ENCODE measurements around the gene PAGE1. TPM values are rescaled to one million over a fixed set of nuclear protein-coding genes. Genes with fewer than 3 reads are reported as not detected.
"Not testable (repeated sequence)": the region's sequence is repeated elsewhere in the genome, so short reads cannot be mapped to it uniquely, and the experiment has no call there.

PAGE1 gene
- not detected for polyA plus RNA-seq
- long read RNA-seq, donor 1, result 0 reads
- long read RNA-seq, donor 2, result 0 reads
- long read RNA-seq, donor 3, result 0 reads
- long read RNA-seq, donor 4, result 0 reads
- long read RNA-seq, donor 5, result 0 reads
- long read RNA-seq, donor 6, result 0 reads
- long read RNA-seq, donor 7, result 0 reads
- long read RNA-seq, donor 8, result 0 reads
- long read RNA-seq, donor 9, result 0 reads
- long read RNA-seq, donor 10, result 0 reads
- long read RNA-seq, donor 11, result 0 reads

GRCh38 chrX:49695276-49696180, at the start of gene PAGE1:
Gene PAGE1 (minus strand): TSS chrX:49695984. CDS start chrX:49694770, 1,214 bp downstream.
- DNase-seq, result no peak
- no CpG with 5 or more reads among the region's 38 CpGs for WGBS (ENCODE audit: insufficient coverage, low lambda C conversion rate)
- Histone ChIP-seq H3K9me3 (ENCODE audit: control insufficient read depth, low read depth, low read length) (peaks cover 4% of the 10 kb centered on the region), H3K27ac (ENCODE audit: low read length) (no peak within 1 kb of the TSS), H3K27me3 (ENCODE audit: control insufficient read depth, insufficient read depth, low read length) (no peaks in the 10 kb centered on the region), H3K4me3 (ENCODE audit: low read length) (no peak within 1 kb of the TSS), H3K36me3 (ENCODE audit: control insufficient read depth, insufficient read depth, low read length) (no peaks in the 10 kb centered on the region), H3K4me1 (ENCODE audit: control insufficient read depth, insufficient read depth, low read length) (no peaks in the 10 kb centered on the region)

DNA sequence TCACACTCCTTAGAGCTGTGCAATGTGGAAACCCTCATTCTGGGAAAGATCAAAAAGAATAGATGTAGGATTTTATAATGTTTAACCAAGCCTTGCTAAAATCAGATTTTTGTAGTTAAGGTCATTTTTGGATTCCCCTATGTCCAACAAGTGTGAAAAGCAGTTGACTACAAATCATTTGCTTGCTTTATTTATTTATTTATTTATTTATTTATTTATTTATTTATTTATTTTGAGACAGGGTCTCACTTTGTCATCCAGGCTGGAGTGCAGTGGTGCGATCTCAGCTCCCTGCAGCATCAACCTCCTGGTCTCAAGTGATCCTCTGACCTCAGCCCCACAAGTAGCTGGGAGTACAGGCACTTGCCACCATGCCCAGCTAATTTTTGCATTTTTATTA, 45.7 kb upstream of the PAGE1 start:
- no CpG with 5 or more reads among the region's 1 CpG for WGBS (ENCODE audit: insufficient coverage, low lambda C conversion rate)
- H3K27ac ChIP-seq (ENCODE audit: low read length); H3K4me3 ChIP-seq (ENCODE audit: low read length); H3K27me3 ChIP-seq (ENCODE audit: control insufficient read depth, insufficient read depth, low read length); DNase-seq; H3K4me1 ChIP-seq (ENCODE audit: control insufficient read depth, insufficient read depth, low read length); H3K9me3 ChIP-seq (ENCODE audit: control insufficient read depth, low read depth, low read length); H3K36me3 ChIP-seq (ENCODE audit: control insufficient read depth, insufficient read depth, low read length): not testable (repeated sequence)

- Histone ChIP-seq H3K27ac (ENCODE audit: low read length) (no peak overlapping the region), H3K4me1 (ENCODE audit: control insufficient read depth, insufficient read depth, low read length) (no peaks in the 10 kb centered on the region), H3K27me3 (ENCODE audit: control insufficient read depth, insufficient read depth, low read length) (no peaks in the 10 kb centered on the region), H3K36me3 (ENCODE audit: control insufficient read depth, insufficient read depth, low read length) (no peaks in the 10 kb centered on the region), H3K4me3 (ENCODE audit: low read length) (no peak overlapping the region), H3K9me3 (ENCODE audit: control insufficient read depth, low read depth, low read length) (no peaks in the 10 kb centered on the region)
- no CpG with 5 or more reads among the region's 9 CpGs for WGBS (ENCODE audit: insufficient coverage, low lambda C conversion rate)
- DNase-seq, result no peak
Measured at GRCh38 chrX:49727847-49728246, 32.1 kb upstream of the PAGE1 start.

- no peaks in the 10 kb centered on the region for H3K4me1 ChIP-seq (ENCODE audit: control insufficient read depth, insufficient read depth, low read length)
- no peak overlapping the region for H3K4me3 ChIP-seq (ENCODE audit: low read length)
- no peaks in the 10 kb centered on the region for H3K9me3 ChIP-seq (ENCODE audit: control insufficient read depth, low read depth, low read length)
- WGBS (ENCODE audit: insufficient coverage, low lambda C conversion rate), result no CpG with 5 or more reads among the region's 5 CpGs
- no peaks in the 10 kb centered on the region for H3K36me3 ChIP-seq (ENCODE audit: control insufficient read depth, insufficient read depth, low read length)
- no peaks in the 10 kb centered on the region for H3K27me3 ChIP-seq (ENCODE audit: control insufficient read depth, insufficient read depth, low read length)
- no peak for DNase-seq
- no peak overlapping the region for H3K27ac ChIP-seq (ENCODE audit: low read length)
Measured at GRCh38 chrX:49726966-49727365, 31.2 kb upstream of the PAGE1 start.

GRCh38 chrX:49725923-49726904, 30.4 kb upstream of the PAGE1 start:
- DNase-seq, result no peak
- no peaks in the 10 kb centered on the region for H3K36me3 ChIP-seq (ENCODE audit: control insufficient read depth, insufficient read depth, low read length)
- H3K27ac ChIP-seq (ENCODE audit: low read length), result no peak overlapping the region
- no CpG with 5 or more reads among the region's 12 CpGs for WGBS (ENCODE audit: insufficient coverage, low lambda C conversion rate)
- no peaks in the 10 kb centered on the region for H3K27me3 ChIP-seq (ENCODE audit: control insufficient read depth, insufficient read depth, low read length)
- H3K9me3 ChIP-seq (ENCODE audit: control insufficient read depth, low read depth, low read length), result no peaks in the 10 kb centered on the region
- no peak overlapping the region for H3K4me3 ChIP-seq (ENCODE audit: low read length)
- H3K4me1 ChIP-seq (ENCODE audit: control insufficient read depth, insufficient read depth, low read length), result no peaks in the 10 kb centered on the region

GRCh38 chrX:49725401-49725800, 29.6 kb upstream of the PAGE1 start:
- Histone ChIP-seq H3K27me3 (ENCODE audit: control insufficient read depth, insufficient read depth, low read length) (no peaks in the 10 kb centered on the region), H3K27ac (ENCODE audit: low read length) (no peak overlapping the region), H3K9me3 (ENCODE audit: control insufficient read depth, low read depth, low read length) (no peaks in the 10 kb centered on the region), H3K36me3 (ENCODE audit: control insufficient read depth, insufficient read depth, low read length) (no peaks in the 10 kb centered on the region), H3K4me3 (ENCODE audit: low read length) (no peak overlapping the region), H3K4me1 (ENCODE audit: control insufficient read depth, insufficient read depth, low read length) (no peaks in the 10 kb centered on the region)
- DNase-seq, result no peak
- no CpG with 5 or more reads among the region's 3 CpGs for WGBS (ENCODE audit: insufficient coverage, low lambda C conversion rate)

DNA sequence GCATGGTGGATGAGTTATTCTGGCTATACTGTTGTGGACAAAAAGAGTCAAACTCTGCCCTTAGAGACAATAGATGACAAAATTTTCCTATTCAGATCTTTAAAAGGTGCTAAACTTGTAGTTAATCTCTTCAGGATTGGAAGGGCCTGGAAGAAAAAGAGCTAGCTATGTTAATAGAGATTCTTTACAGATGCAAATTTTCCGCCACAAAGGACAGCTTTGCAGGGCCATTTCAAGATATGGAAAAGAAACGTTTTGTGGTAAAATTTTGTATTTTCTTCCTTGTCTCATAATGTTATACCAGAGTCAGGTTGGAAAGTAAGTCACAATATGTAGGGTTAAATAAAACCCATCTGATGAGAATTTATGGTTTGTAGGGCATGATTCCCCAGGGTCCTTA, 24.3 kb upstream of the PAGE1 start:
- H3K27me3 ChIP-seq (ENCODE audit: control insufficient read depth, insufficient read depth, low read length); H3K4me3 ChIP-seq (ENCODE audit: low read length); H3K9me3 ChIP-seq (ENCODE audit: control insufficient read depth, low read depth, low read length); H3K27ac ChIP-seq (ENCODE audit: low read length); H3K36me3 ChIP-seq (ENCODE audit: control insufficient read depth, insufficient read depth, low read length); H3K4me1 ChIP-seq (ENCODE audit: control insufficient read depth, insufficient read depth, low read length); DNase-seq: not testable (repeated sequence)
- WGBS (ENCODE audit: insufficient coverage, low lambda C conversion rate), result no CpG with 5 or more reads among the region's 2 CpGs

GRCh38 chrX:49712577-49712976, 16.8 kb upstream of the PAGE1 start:
- no peak for DNase-seq
- H3K27ac ChIP-seq (ENCODE audit: low read length), result no peak overlapping the region
- no CpG with 5 or more reads among the region's 3 CpGs for WGBS (ENCODE audit: insufficient coverage, low lambda C conversion rate)
- no peaks in the 10 kb centered on the region for H3K27me3 ChIP-seq (ENCODE audit: control insufficient read depth, insufficient read depth, low read length)
- H3K4me1 ChIP-seq (ENCODE audit: control insufficient read depth, insufficient read depth, low read length), result no peaks in the 10 kb centered on the region
- H3K36me3 ChIP-seq (ENCODE audit: control insufficient read depth, insufficient read depth, low read length), result no peaks in the 10 kb centered on the region
- H3K4me3 ChIP-seq (ENCODE audit: low read length), result no peak overlapping the region
- H3K9me3 ChIP-seq (ENCODE audit: control insufficient read depth, low read depth, low read length), result no peaks in the 10 kb centered on the region

- Histone ChIP-seq H3K4me1 (ENCODE audit: control insufficient read depth, insufficient read depth, low read length) (no peaks in the 10 kb centered on the region), H3K27ac (ENCODE audit: low read length) (no peak overlapping the region), H3K27me3 (ENCODE audit: control insufficient read depth, insufficient read depth, low read length) (no peaks in the 10 kb centered on the region), H3K9me3 (ENCODE audit: control insufficient read depth, low read depth, low read length) (no peaks in the 10 kb centered on the region), H3K36me3 (ENCODE audit: control insufficient read depth, insufficient read depth, low read length) (no peaks in the 10 kb centered on the region), H3K4me3 (ENCODE audit: low read length) (no peak overlapping the region)
- DNase-seq, result peak in 1 of 2 donors; percentile 4
- no CpG with 5 or more reads among the region's 1 CpG for WGBS (ENCODE audit: insufficient coverage, low lambda C conversion rate)
Measured at GRCh38 chrX:49710744-49711319, 15.0 kb upstream of the PAGE1 start.

Data from large intestine (tissue), 12 donors.